ENCODE measurements around the gene SLMAP. TPM values are rescaled to one million over a fixed set of nuclear protein-coding genes. Genes with fewer than 3 reads are reported as not detected.

The SLMAP gene
- total RNA-seq, 1 donor from 2014 or later: 57.1 TPM

DNA sequence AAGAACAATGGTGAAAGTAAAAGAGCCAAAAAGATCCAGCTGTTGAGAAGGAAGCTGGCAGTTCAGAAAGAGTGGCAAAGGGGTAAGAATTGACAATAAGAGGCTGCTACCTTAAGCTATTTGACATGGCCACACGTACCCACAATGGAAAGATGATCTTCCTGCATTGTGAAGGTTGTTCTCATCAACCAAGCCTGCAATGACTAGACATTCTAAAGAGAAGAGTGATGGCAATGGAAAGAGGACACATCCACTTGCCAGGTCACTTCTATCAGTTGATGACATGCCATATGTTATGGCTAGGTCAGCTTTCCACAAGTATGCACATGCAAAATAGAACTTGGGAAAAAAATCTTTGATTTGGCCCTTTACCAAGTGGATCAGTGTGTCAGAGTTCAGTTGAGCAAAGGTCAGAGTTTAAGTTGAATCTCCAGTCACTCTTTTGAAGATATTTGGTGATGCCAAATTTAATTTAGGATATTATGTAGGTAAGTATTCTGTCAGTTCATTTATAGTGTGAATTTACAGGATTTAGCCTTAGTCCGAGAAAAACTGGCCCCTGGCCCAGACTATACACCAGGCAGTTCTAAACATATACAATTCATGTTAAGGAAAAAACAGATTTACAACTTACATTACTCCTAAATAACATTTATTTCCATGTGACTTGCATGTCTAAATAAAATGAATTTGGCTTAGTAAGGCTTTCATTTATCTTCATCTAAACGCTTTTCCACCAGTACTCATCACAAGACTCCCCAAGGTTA is 147.2 kb downstream of the SLMAP start:
- no peak for DNase-seq
- peaks cover 50% of the 10 kb centered on the region for H3K36me3 Mint-ChIP-seq (ENCODE audit: low read depth)
- TF ChIP-seq, protein P1, sequence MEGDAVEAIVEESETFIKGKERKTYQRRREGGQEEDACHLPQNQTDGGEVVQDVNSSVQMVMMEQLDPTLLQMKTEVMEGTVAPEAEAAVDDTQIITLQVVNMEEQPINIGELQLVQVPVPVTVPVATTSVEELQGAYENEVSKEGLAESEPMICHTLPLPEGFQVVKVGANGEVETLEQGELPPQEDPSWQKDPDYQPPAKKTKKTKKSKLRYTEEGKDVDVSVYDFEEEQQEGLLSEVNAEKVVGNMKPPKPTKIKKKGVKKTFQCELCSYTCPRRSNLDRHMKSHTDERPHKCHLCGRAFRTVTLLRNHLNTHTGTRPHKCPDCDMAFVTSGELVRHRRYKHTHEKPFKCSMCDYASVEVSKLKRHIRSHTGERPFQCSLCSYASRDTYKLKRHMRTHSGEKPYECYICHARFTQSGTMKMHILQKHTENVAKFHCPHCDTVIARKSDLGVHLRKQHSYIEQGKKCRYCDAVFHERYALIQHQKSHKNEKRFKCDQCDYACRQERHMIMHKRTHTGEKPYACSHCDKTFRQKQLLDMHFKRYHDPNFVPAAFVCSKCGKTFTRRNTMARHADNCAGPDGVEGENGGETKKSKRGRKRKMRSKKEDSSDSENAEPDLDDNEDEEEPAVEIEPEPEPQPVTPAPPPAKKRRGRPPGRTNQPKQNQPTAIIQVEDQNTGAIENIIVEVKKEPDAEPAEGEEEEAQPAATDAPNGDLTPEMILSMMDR (IDR thresholded peaks at IDR 0.05): no peak

GRCh38 chr3:57910990-57911389 is 154.9 kb downstream of the SLMAP start:
- H3K36me3 Mint-ChIP-seq (ENCODE audit: low read depth): peaks cover 62% of the 10 kb centered on the region
- POLR2A ChIA-PET: no interaction called here
- no peak overlapping the region for H3K4me3 Mint-ChIP-seq
- no peaks in the 10 kb centered on the region for H3K4me1 Mint-ChIP-seq
- no peaks in the 10 kb centered on the region for H3K27me3 Mint-ChIP-seq
- CTCF ChIA-PET: interaction anchor here (0.7 to 3.3 kb wide), 3 partner anchors 270 to 810 kb away, joined by 3 to 22 read pairs (median 3); no protein-coding TSS in a partner anchor
- no peak for DNase-seq
- no peaks in the 10 kb centered on the region for H3K9me3 Mint-ChIP-seq
- no peak overlapping the region for H3K27ac Mint-ChIP-seq
- TF ChIP-seq, protein P1 (IDR thresholded peaks at IDR 0.05): no peak
- ATAC-seq (ENCODE audit: low read depth): no peak
- intact Hi-C loops (cut with micrococcal nuclease): loop anchor here (1.0 kb wide), 3 partner anchors 514 to 811 kb away; no protein-coding TSS in a partner anchor

More for the DNA sequence above, 147.2 kb downstream of the SLMAP start:
- ATAC-seq (ENCODE audit: low read depth): no peak
- Mint-ChIP-seq H3K9me3 (no peaks in the 10 kb centered on the region), H3K4me1 (no peaks in the 10 kb centered on the region), H3K4me3 (no peak overlapping the region), H3K27me3 (no peaks in the 10 kb centered on the region), H3K27ac (no peak overlapping the region)
- ChIA-PET CTCF (interaction anchor here (0.6 kb wide), 1 partner anchor 404 kb away, joined by 3 read pairs; no protein-coding TSS in a partner anchor), POLR2A (no interaction called here)
- intact Hi-C loops (cut with micrococcal nuclease): no loop called here

DNA sequence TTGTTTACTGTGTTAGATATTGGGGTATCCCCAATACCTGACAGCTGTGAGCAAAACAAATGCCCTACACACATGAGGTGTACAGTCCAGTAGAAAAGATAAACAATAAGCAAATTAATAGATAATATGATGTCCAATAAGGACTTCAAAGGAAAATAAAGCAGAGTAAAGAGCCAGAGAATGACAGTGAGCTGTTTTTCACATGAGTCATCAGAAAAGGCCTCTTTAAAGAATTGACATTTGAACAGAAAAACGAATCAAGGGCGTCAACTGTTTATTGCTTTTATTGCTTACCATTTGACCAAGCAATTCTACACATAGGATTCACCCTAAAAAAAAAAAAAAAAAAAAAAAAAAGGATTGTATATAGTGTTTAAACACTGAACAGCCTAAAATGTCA is 155.5 kb downstream of the SLMAP start:
- TF ChIP-seq, protein P1 (IDR thresholded peaks at IDR 0.05): no peak
- H3K27ac Mint-ChIP-seq: no peak overlapping the region
- CTCF ChIA-PET: interaction anchor here (3.3 kb wide), 1 partner anchor 514 kb away, joined by 22 read pairs; no protein-coding TSS in a partner anchor
- ATAC-seq (ENCODE audit: low read depth) (no peak), DNase-seq (no peak)
- H3K36me3 Mint-ChIP-seq (ENCODE audit: low read depth): peaks cover 66% of the 10 kb centered on the region
- POLR2A ChIA-PET: no interaction called here
- no peak overlapping the region for H3K4me3 Mint-ChIP-seq
- no peaks in the 10 kb centered on the region for H3K4me1 Mint-ChIP-seq
- intact Hi-C loops (cut with micrococcal nuclease): loop anchor here (1.0 kb wide), 3 partner anchors 514 to 811 kb away; no protein-coding TSS in a partner anchor
- H3K9me3 Mint-ChIP-seq: no peaks in the 10 kb centered on the region
- H3K27me3 Mint-ChIP-seq: no peaks in the 10 kb centered on the region

DNA sequence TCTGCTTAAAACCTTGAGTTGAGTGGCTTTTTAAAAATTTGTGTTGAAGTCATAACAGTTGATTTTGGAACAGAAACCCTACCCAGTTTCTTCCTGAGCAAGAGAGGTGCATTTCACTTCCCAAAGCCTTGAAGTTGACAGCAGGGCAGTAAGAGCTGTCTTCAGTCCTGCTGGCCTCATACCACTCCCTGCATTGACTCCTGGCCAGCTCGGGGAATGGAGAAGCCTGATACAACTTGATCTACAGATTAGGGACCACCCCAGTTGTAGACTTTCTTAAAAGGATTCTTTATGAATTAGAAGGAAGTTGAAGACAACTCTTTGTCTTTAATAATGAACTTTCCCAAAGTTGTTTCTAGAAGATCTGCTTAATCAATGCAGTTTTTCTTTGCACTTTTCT is 161.5 kb downstream of the SLMAP start:
- DNase-seq (no peak), ATAC-seq (ENCODE audit: low read depth) (no peak)
- H3K4me3 Mint-ChIP-seq: no peak overlapping the region
- no peaks in the 10 kb centered on the region for H3K4me1 Mint-ChIP-seq
- peaks cover 68% of the 10 kb centered on the region for H3K36me3 Mint-ChIP-seq (ENCODE audit: low read depth)
- H3K9me3 Mint-ChIP-seq: no peaks in the 10 kb centered on the region
- no peaks in the 10 kb centered on the region for H3K27me3 Mint-ChIP-seq
- intact Hi-C loops (cut with micrococcal nuclease): no loop called here
- CTCF ChIA-PET: no interaction called here
- TF ChIP-seq, protein P1 (IDR thresholded peaks at IDR 0.05): no peak
- no peak overlapping the region for H3K27ac Mint-ChIP-seq
- POLR2A ChIA-PET: no interaction called here

- POLR2A ChIA-PET: no interaction called here
Observed at GRCh38 chr3:57918123-57918837, 162.2 kb downstream of the SLMAP start.

More at GRCh38 chr3:57918123-57918837, 162.2 kb downstream of the SLMAP start:
- Mint-ChIP-seq H3K27me3 (no peaks in the 10 kb centered on the region), H3K4me3 (no peak overlapping the region), H3K4me1 (no peaks in the 10 kb centered on the region), H3K9me3 (no peaks in the 10 kb centered on the region), H3K27ac (no peak overlapping the region), H3K36me3 (ENCODE audit: low read depth) (peaks cover 71% of the 10 kb centered on the region)
- TF ChIP-seq, protein P1 (IDR thresholded peaks at IDR 0.05): no peak
- no peak for DNase-seq
- intact Hi-C loops (cut with micrococcal nuclease): no loop called here
- CTCF ChIA-PET: interaction anchor here (1.4 kb wide), 1 partner anchor 11 kb away, joined by 4 read pairs; no protein-coding TSS in a partner anchor
- ATAC-seq (ENCODE audit: low read depth): no peak

Measured in activated B cell treated with CpG ODN at 0.5 μM for 24 hours (primary cell).